ENCODE data around the gene IMPDH2.

Gene IMPDH2

GRCh38 chr3:48990636-48991469 is 38.3 kb downstream of the IMPDH2 start:
- Histone ChIP-seq H3K36me3 (ENCODE audit: control insufficient read depth in 2 of 2, insufficient read depth in 1 of 2, low read length in 2 of 2) (peaks cover 0 to 24% of the 10 kb centered on the region in 2 experiments; a peak in 2 of 3 replicates), H3K4me3 (ENCODE audit: low read depth, low read length) (peak overlapping the region; percentile 83), H3K9me3 (ENCODE audit: control insufficient read depth, insufficient read depth, low read depth, low read length) (no peaks in the 10 kb centered on the region), H3K27ac (ENCODE audit: extremely low read depth, low read depth, low read length) (peak overlapping the region; percentile 82), H3K4me1 (ENCODE audit: control insufficient read depth, insufficient read depth, low read length) (no peaks in the 10 kb centered on the region)
- ChIA-PET POLR2A (interaction anchor here (0.7 to 4.6 kb wide), 6 partner anchors 11 to 103 kb away, joined by 3 to 61 read pairs (median 6); partner anchors contain the start of genes ARIH2, NDUFAF3, QRICH1 and WDR6), CTCF (interaction anchor here (0.6 to 1.1 kb wide), 2 partner anchors 23 to 329 kb away, joined by 3 read pairs; no protein-coding TSS in a partner anchor)
- TF ChIP-seq ZNF416 (tag by site-specific recombination; IDR thresholded peaks at IDR 0.05), result no peak
- peak; percentile 71 for TF ChIP-seq ZNF600 (tag by site-specific recombination; IDR thresholded peaks at IDR 0.05)
- no peak for TF ChIP-seq EGR2 (tag by site-specific recombination; IDR thresholded peaks at IDR 0.05; ENCODE audit: low read depth)
- peak; percentile 16; the same call in 1 of the 2 replicates for TF ChIP-seq ZNF341 (tag by site-specific recombination; IDR thresholded peaks at IDR 0.05; ENCODE audit: low read depth)
- peak; percentile 78 for TF ChIP-seq ZBTB17 (tag by site-specific recombination; IDR thresholded peaks at IDR 0.05)
- 0 out of 2 replicates have a peak, but pooled peaks have one; percentile 37 for TF ChIP-seq ZEB2 (tag by site-specific recombination; IDR thresholded peaks at IDR 0.05)
- peak; percentile 64 for TF ChIP-seq ZBTB8A (tag by site-specific recombination; IDR thresholded peaks at IDR 0.05)
- no peak for TF ChIP-seq ZNF23 (tag by site-specific recombination; IDR thresholded peaks at IDR 0.05; ENCODE audit: borderline replicate concordance)
- peak; percentile 22; the same call in 1 of the 2 replicates for TF ChIP-seq ZFHX2 (tag by site-specific recombination; conservative IDR thresholded peaks at IDR 0.05)
- TF ChIP-seq ZNF629 (tag by site-specific recombination; IDR thresholded peaks at IDR 0.05), result no peak
- TF ChIP-seq, protein P1, sequence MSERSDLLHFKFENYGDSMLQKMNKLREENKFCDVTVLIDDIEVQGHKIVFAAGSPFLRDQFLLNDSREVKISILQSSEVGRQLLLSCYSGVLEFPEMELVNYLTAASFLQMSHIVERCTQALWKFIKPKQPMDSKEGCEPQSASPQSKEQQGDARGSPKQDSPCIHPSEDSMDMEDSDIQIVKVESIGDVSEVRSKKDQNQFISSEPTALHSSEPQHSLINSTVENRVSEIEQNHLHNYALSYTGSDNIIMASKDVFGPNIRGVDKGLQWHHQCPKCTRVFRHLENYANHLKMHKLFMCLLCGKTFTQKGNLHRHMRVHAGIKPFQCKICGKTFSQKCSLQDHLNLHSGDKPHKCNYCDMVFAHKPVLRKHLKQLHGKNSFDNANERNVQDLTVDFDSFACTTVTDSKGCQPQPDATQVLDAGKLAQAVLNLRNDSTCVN (tag by site-specific recombination; optimal IDR thresholded peaks at IDR 0.05), result peak; percentile 78
- no peak for TF ChIP-seq ZNF645 (tag by site-specific recombination; IDR thresholded peaks at IDR 0.05)
- peak; percentile 37; the same call in 1 of the 2 replicates for TF ChIP-seq PATZ1 (tag by site-specific recombination; IDR thresholded peaks at IDR 0.05)
- TF ChIP-seq, protein P2, sequence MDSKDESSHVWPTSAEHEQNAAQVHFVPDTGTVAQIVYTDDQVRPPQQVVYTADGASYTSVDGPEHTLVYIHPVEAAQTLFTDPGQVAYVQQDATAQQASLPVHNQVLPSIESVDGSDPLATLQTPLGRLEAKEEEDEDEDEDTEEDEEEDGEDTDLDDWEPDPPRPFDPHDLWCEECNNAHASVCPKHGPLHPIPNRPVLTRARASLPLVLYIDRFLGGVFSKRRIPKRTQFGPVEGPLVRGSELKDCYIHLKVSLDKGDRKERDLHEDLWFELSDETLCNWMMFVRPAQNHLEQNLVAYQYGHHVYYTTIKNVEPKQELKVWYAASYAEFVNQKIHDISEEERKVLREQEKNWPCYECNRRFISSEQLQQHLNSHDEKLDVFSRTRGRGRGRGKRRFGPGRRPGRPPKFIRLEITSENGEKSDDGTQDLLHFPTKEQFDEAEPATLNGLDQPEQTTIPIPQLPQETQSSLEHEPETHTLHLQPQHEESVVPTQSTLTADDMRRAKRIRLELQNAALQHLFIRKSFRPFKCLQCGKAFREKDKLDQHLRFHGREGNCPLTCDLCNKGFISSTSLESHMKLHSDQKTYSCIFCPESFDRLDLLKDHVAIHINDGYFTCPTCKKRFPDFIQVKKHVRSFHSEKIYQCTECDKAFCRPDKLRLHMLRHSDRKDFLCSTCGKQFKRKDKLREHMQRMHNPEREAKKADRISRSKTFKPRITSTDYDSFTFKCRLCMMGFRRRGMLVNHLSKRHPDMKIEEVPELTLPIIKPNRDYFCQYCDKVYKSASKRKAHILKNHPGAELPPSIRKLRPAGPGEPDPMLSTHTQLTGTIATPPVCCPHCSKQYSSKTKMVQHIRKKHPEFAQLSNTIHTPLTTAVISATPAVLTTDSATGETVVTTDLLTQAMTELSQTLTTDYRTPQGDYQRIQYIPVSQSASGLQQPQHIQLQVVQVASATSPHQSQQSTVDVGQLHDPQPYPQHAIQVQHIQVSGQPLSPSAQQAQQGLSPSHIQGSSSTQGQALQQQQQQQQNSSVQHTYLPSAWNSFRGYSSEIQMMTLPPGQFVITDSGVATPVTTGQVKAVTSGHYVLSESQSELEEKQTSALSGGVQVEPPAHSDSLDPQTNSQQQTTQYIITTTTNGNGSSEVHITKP (tag by site-specific recombination; IDR thresholded peaks at IDR 0.05), result no peak
- TF ChIP-seq ELK4 (IDR thresholded peaks at IDR 0.05; ENCODE audit: borderline replicate concordance, low read depth, low read length), result no peak
- TF ChIP-seq ZNF843 (tag by site-specific recombination; IDR thresholded peaks at IDR 0.05), result no peak
- peak; percentile 60; the same call in 1 of the 2 replicates for TF ChIP-seq YY1 (tag by site-specific recombination; IDR thresholded peaks at IDR 0.05)
- TF ChIP-seq ZNF561 (tag by site-specific recombination; IDR thresholded peaks at IDR 0.05; ENCODE audit: borderline replicate concordance), result no peak
- TF ChIP-seq ZNF548 (tag by site-specific recombination; IDR thresholded peaks at IDR 0.05), result no peak
- TF ChIP-seq ZNF747 (tag by site-specific recombination; IDR thresholded peaks at IDR 0.05), result no peak
- TF ChIP-seq OVOL3 (tag by site-specific recombination; IDR thresholded peaks at IDR 0.05), result no peak
- 0 out of 2 replicates have a peak, but pooled peaks have one; percentile 8 for TF ChIP-seq ZNF585B (tag by site-specific recombination; IDR thresholded peaks at IDR 0.05)
- TF ChIP-seq, protein P3, sequence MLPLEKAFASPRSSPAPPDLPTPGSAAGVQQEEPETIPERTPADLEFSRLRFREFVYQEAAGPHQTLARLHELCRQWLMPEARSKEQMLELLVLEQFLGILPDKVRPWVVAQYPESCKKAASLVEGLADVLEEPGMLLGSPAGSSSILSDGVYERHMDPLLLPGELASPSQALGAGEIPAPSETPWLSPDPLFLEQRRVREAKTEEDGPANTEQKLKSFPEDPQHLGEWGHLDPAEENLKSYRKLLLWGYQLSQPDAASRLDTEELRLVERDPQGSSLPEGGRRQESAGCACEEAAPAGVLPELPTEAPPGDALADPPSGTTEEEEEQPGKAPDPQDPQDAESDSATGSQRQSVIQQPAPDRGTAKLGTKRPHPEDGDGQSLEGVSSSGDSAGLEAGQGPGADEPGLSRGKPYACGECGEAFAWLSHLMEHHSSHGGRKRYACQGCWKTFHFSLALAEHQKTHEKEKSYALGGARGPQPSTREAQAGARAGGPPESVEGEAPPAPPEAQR (tag by site-specific recombination; IDR thresholded peaks at IDR 0.05), result no peak
- TF ChIP-seq ZNF335 (tag by site-specific recombination; conservative IDR thresholded peaks at IDR 0.05), result peak; percentile 96
- TF ChIP-seq ZNF785 (tag by site-specific recombination; IDR thresholded peaks at IDR 0.05), result no peak
- no peak for TF ChIP-seq ZNF571 (tag by site-specific recombination; IDR thresholded peaks at IDR 0.05)
- TF ChIP-seq ZNF555 (tag by site-specific recombination; conservative IDR thresholded peaks at IDR 0.05), result no peak

Data from HEK293 (cell line).